Endothelial cell of umbilical vein (primary cell): Measurements from ENCODE around the gene HBS1L. TPM values are rescaled to one million over a fixed set of nuclear protein-coding genes. Genes with fewer than 3 reads are reported as not detected.

ENCODE experiments used
- BruUV-seq: library from RNA; stranded (reverse); fragments of 400-500 nt; replicated peaks from 2 replicates; lab custom pipeline; 2021; lab: Mats Ljungman, UMichigan
- CTCF ChIA-PET: fragments of 300-600, 350-600 bp; sonication (Branson Sonifier 250); formaldehyde crosslinking; loops from one replicate; lab custom pipeline; 2021; ENCODE audit warnings: antibody characterized with exemption, inconsistent platforms; lab: Charles Lee
- POLR2A ChIA-PET: fragments of 300-600, 350-600 bp; sonication (Branson Sonifier 250); formaldehyde crosslinking; loops from one replicate; lab custom pipeline; 2021; ENCODE audit warnings: antibody characterized with exemption, inconsistent platforms; lab: Charles Lee
- DNase-seq: peaks from one replicate; pipeline ENCODE4 v3.0.0-alpha.2; 2011; ENCODE audit warnings: low read depth, low spot score
- FAIRE-seq: peaks from 2 replicates; lab custom pipeline; 2011; peaks lifted over from hg19 to GRCh38; lab: Jason Lieb, UNC
- H2AFZ ChIP-seq: 2 replicates; pipeline ENCODE4 v1.6.0; 2012; ENCODE audit warnings: low read depth, low read length, control low read depth, inconsistent platforms
- H3K27ac ChIP-seq: 2 replicates; pipeline ENCODE4 v1.5.1; 2011; ENCODE audit warnings: low read depth, mild to moderate bottlenecking, control low read depth, low read length, moderate library complexity; ENCODE audit not compliant: insufficient read depth
- H3K27me3 ChIP-seq, 2 experiments: 2 replicates each; pipeline versions ENCODE4 v1.6.0 to v1.6.1; 2011; ENCODE audit warnings: low read length in 2 of 2, mixed read lengths in 1 of 2; ENCODE audit not compliant: control insufficient read depth in 2 of 2, insufficient read depth in 2 of 2
- H3K36me3 ChIP-seq, 2 experiments: 2 replicates in 1 of 2; 3 replicates in 1 of 2; pipeline ENCODE4 v1.5.1; 2011; ENCODE audit warnings: low read length in 2 of 2, mild to moderate bottlenecking in 1 of 2, moderate library complexity in 1 of 2; ENCODE audit not compliant: control insufficient read depth in 2 of 2, insufficient read depth in 2 of 2; ENCODE audit errors: extremely low read depth in 1 of 2
- H3K4me1 ChIP-seq: 3 replicates; pipeline ENCODE4 v1.5.1; 2011; ENCODE audit warnings: mild to moderate bottlenecking, low read length; ENCODE audit not compliant: control insufficient read depth, insufficient read depth; ENCODE audit errors: extremely low read depth
- H3K4me2 ChIP-seq: 2 replicates; pipeline ENCODE4 v1.6.1; 2011; ENCODE audit warnings: low read length, control low read depth, mixed read lengths; ENCODE audit not compliant: insufficient read depth
- H3K4me3 ChIP-seq, 3 experiments: fragments of 200-600 bp in 1 of 3; sonication (generic), shearing (Covaris generic) in 1 of 3; replicated peaks in 1 of 3; 2 replicates each; pipeline ENCODE4 v1.5.1; 2011 to 2016; ENCODE audit warnings: control low read depth in 3 of 3, low read length in 3 of 3, mild to moderate bottlenecking in 2 of 3, inconsistent platforms in 1 of 3, low read depth in 1 of 3, moderate library complexity in 1 of 3; ENCODE audit not compliant: insufficient read depth in 1 of 3
- H3K79me2 ChIP-seq: 2 replicates; pipeline ENCODE4 v1.6.0; 2012; ENCODE audit warnings: low read length, inconsistent platforms; ENCODE audit not compliant: control insufficient read depth, insufficient read depth
- H3K9ac ChIP-seq: replicated peaks from 2 replicates; pipeline ENCODE3; 2011; ENCODE audit warnings: low read length, control low read depth; ENCODE audit not compliant: insufficient read depth; ENCODE audit errors: extremely low read depth
- H3K9me1 ChIP-seq: replicated peaks from 3 replicates; pipeline ENCODE4 v1.6.0; 2011; ENCODE audit warnings: mild to moderate bottlenecking, low read length; ENCODE audit not compliant: control insufficient read depth, insufficient read depth; ENCODE audit errors: extremely low read depth
- H3K9me3 ChIP-seq: replicated peaks from 2 replicates; pipeline ENCODE4 v1.5.1; 2012; ENCODE audit warnings: low read length, inconsistent platforms; ENCODE audit not compliant: control insufficient read depth, insufficient read depth
- H4K20me1 ChIP-seq: replicated peaks from 2 replicates; pipeline ENCODE3; 2011; ENCODE audit warnings: mild to moderate bottlenecking, low read length; ENCODE audit not compliant: control insufficient read depth, insufficient read depth; ENCODE audit errors: extremely low read depth
- CTCF ChIP-seq, 2 donors: IDR thresholded peaks; 1 replicate in 1 of 2; 2 replicates in 1 of 2; pipeline ENCODE4 v1.5.1; 2011; ENCODE audit warnings: low read length in 2 of 2, mild to moderate bottlenecking in 2 of 2, moderate library complexity in 2 of 2, control low read depth in 1 of 2, inconsistent platforms in 1 of 2, low read depth in 1 of 2; ENCODE audit not compliant: insufficient read depth in 1 of 2; ENCODE audit errors: extremely low read depth in 1 of 2
- EZH2 ChIP-seq: IDR thresholded peaks from 2 replicates; pipeline ENCODE4 v1.6.1; 2012; ENCODE audit warnings: borderline replicate concordance, low read depth, mild to moderate bottlenecking, moderate library complexity, low read length, inconsistent platforms; ENCODE audit not compliant: severe bottlenecking
- FOS ChIP-seq: IDR thresholded peaks from 2 replicates; pipeline ENCODE4 v1.6.1; 2011; ENCODE audit warnings: mild to moderate bottlenecking, low read length, moderate library complexity, borderline replicate concordance; ENCODE audit not compliant: insufficient read depth
- GATA2 ChIP-seq: IDR thresholded peaks from 2 replicates; pipeline ENCODE4 v1.7.0; 2011; ENCODE audit warnings: low read depth, mild to moderate bottlenecking, moderate library complexity, mixed read lengths, low read length; ENCODE audit not compliant: insufficient read length, insufficient read depth
- JUN ChIP-seq: IDR thresholded peaks from 2 replicates; pipeline ENCODE4 v1.6.1; 2011; ENCODE audit warnings: borderline replicate concordance, low read depth; ENCODE audit not compliant: insufficient read length, insufficient read depth
- MAX ChIP-seq: IDR thresholded peaks from 2 replicates; pipeline ENCODE4 v1.6.1; 2011; ENCODE audit not compliant: insufficient read depth, insufficient read length
- MYC ChIP-seq: IDR thresholded peaks from one replicate; pipeline ENCODE4 v1.6.1; 2011; ENCODE audit warnings: mild to moderate bottlenecking, low read depth, low read length
- POLR2A ChIP-seq: IDR thresholded peaks from 2 replicates; pipeline ENCODE4 v1.6.1; 2012; ENCODE audit warnings: low read depth, mild to moderate bottlenecking, control low read depth, low read length
- POLR2AphosphoS5 ChIP-seq: IDR thresholded peaks from 2 replicates; pipeline ENCODE4 v1.6.1; 2012; ENCODE audit warnings: low read depth, mild to moderate bottlenecking, control low read depth, low read length, moderate library complexity; ENCODE audit not compliant: insufficient read depth
- dilution Hi-C: fragments of 300-500 bp; cut with MboI; formaldehyde crosslinking; loops from one replicate; pipeline ENCODE4 v1.15.0; 2019; ENCODE audit warnings: low sequenced_read_pairs; ENCODE audit not compliant: extremely low pct_ligation_motif_present
- intact Hi-C: fragments of 100-400 bp; cut with micrococcal nuclease; formaldehyde crosslinking; loops from one replicate; pipeline ENCODE4 v1.10.0; 2022
- polyA plus RNA-seq, 4 experiments: library from polyadenylated mRNA; depleted of rRNA in 3 of 4; stranded (reverse) in 3 of 4; unstranded in 1 of 4; fragments of >200 nt; gene quantifications; 2 replicates each; pipeline versions ENCODE4 v1.2.1 to v1.2.3, GENCODE V29; 2011 to 2012; ENCODE audit warnings: missing spikeins in 1 of 4
- total RNA-seq: library from RNA; stranded (reverse); gene quantifications from 2 replicates; pipeline ENCODE4 v1.2.3, GENCODE V29; 2021

HBS1L gene
- total and polyA plus RNA-seq, 2 donors (not counting 3 experiments of a cell fraction or from before 2014, with no cell fraction given) = 23.7 to 74.6 TPM

GRCh38 chr6:134964451-134965203, 90.0 kb downstream of the HBS1L start:
- H3K9me3 ChIP-seq = no peaks in the 10 kb centered on the region
- dilution Hi-C loops = no loop called here
- H3K36me3 ChIP-seq = no peaks in the 10 kb centered on the region
- TF ChIP-seq POLR2A (no peak), CTCF (IDR thresholded peaks at IDR 0.05; ENCODE audit: extremely low read depth in 1 of 2, insufficient read depth in 1 of 2, low read depth in 1 of 2, low read length in 2 of 2) (no peak), FOS (no peak), POLR2AphosphoS5 (no peak), JUN (no peak), MYC (no peak), EZH2 (no peak), GATA2 (no peak), MAX (no peak)
- H3K9me1 ChIP-seq = no peaks in the 10 kb centered on the region
- H2AFZ ChIP-seq = no peak overlapping the region
- no peak overlapping the region for H3K4me2 ChIP-seq
- no peak overlapping the region for H3K9ac ChIP-seq
- TSS peak; percentile 70 for BruUV-seq
- no peaks in the 10 kb centered on the region for H3K79me2 ChIP-seq
- H3K4me3 ChIP-seq = no peak overlapping the region
- no peak for DNase-seq
- no peaks in the 10 kb centered on the region for H3K4me1 ChIP-seq
- no peak overlapping the region for H3K27ac ChIP-seq
- no peaks in the 10 kb centered on the region for H4K20me1 ChIP-seq
- peak; percentile 15 for FAIRE-seq
- POLR2A ChIA-PET = interaction anchor here (0.6 kb wide), 1 partner anchor 799 kb away, joined by 4 read pairs; no protein-coding TSS in a partner anchor
- intact Hi-C loops = no loop called here
- H3K27me3 ChIP-seq = no peaks in the 10 kb centered on the region
- CTCF ChIA-PET = interaction anchor here (0.5 to 2.1 kb wide), 6 partner anchors 24 to 843 kb away, joined by 3 to 6 read pairs (median 4); no protein-coding TSS in a partner anchor
